ENCODE data around the gene PRDM1. TPM values are rescaled to one million over a fixed set of nuclear protein-coding genes. Genes with fewer than 3 reads are reported as not detected.

PRDM1 gene
- total RNA-seq, 2 donors from 2014 or later, result 1.8 to 1.9 TPM

DNA sequence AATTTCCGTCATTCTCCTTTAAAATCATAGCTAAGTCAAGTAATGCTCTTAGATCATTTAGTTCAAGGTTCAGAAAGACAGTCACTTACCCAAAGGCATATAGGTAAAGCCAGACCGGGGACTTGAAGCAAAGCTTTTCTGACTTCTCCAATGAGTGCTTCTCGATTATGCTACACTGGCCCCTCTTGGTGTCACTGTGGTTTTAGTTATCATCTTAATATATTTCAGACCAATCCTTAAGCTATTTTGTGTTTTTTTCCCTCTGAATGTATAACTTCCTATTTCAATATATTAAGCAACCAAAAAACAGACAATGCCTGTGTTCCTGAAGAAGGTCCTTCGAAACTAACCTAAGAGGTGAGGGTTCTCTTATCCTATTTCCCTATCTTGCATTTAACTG, 3.9 kb downstream of the PRDM1 start:
- DNase-seq (ENCODE audit: low spot score), result no peak
- H3K9me3 ChIP-seq, result no peaks in the 10 kb centered on the region
- H3K27ac ChIP-seq, result no peak overlapping the region
- no peak overlapping the region for H3K4me3 ChIP-seq
- no peaks in the 10 kb centered on the region for H3K36me3 ChIP-seq
- TF ChIP-seq, protein P1, sequence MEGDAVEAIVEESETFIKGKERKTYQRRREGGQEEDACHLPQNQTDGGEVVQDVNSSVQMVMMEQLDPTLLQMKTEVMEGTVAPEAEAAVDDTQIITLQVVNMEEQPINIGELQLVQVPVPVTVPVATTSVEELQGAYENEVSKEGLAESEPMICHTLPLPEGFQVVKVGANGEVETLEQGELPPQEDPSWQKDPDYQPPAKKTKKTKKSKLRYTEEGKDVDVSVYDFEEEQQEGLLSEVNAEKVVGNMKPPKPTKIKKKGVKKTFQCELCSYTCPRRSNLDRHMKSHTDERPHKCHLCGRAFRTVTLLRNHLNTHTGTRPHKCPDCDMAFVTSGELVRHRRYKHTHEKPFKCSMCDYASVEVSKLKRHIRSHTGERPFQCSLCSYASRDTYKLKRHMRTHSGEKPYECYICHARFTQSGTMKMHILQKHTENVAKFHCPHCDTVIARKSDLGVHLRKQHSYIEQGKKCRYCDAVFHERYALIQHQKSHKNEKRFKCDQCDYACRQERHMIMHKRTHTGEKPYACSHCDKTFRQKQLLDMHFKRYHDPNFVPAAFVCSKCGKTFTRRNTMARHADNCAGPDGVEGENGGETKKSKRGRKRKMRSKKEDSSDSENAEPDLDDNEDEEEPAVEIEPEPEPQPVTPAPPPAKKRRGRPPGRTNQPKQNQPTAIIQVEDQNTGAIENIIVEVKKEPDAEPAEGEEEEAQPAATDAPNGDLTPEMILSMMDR (IDR thresholded peaks at IDR 0.05), result no peak
- peaks cover 0 to 3% of the 10 kb centered on the region in 2 donors for H3K27me3 ChIP-seq
- H3K4me1 ChIP-seq, result peaks cover 0 to 26% of the 10 kb centered on the region in 2 donors

DNA sequence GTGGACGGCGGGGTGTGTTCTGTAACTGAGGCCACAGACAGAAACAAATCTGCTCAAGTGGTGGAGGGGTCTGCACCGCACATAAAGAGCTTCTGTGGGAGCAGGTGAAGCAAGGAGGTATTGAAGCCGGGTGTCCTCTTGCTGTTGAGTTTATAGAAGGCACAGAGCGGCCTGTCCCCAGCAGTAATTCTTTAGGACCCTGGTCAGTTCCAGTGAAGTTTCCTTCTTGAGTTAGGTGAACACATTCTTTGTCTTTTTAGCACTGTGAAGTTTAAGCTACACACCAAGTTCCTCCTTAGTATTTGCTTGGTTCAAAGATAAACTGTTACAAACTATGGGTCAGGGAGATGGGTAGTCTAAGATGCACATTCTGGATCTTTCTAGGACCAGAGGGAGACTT, 6.1 kb downstream of the PRDM1 start:
- H3K4me1 ChIP-seq, result peaks cover 0 to 5% of the 10 kb centered on the region in 2 donors

DNA sequence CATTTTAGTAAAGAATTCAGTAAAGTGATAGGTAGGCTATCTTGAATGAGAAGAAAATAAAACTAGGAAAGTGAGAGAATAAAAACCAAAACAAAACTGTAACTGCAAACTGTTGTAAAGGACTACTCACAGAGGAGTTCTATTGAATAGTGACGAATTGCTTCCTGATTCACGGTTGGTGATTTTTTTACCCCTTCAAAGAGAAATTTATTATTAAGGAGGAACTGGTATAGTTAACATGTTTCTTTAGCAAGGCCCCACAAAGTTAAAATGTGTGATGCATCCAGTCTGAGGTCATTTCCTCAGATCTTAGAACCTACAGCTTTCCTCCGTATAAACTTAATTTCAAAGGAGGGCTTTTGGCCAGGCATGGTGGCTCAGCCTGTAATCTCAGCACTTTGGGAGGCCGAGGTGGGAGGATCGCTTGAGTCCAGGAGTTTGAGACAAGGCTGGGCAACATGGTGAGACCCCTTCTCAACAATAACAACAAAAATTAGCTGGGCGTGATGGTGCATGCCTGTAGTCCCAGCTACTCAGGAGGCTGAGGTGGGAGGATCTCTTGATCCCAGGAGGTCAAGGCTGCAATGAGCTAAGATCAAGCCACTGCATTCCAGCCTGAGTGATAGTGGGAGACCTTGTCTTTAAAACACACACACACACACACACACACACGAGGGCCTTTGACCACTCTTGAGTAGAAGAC, 8.3 kb downstream of the PRDM1 start:
- no peaks in the 10 kb centered on the region for H3K4me1 ChIP-seq
- H3K9me3 ChIP-seq, result no peaks in the 10 kb centered on the region
- no peak overlapping the region for H3K4me3 ChIP-seq
- H3K36me3 ChIP-seq, result no peaks in the 10 kb centered on the region
- H3K27ac ChIP-seq, result no peak overlapping the region
- TF ChIP-seq, protein P1 (IDR thresholded peaks at IDR 0.05), result no peak
- peaks cover 0 to 3% of the 10 kb centered on the region in 2 donors for H3K27me3 ChIP-seq
- no peak for DNase-seq (ENCODE audit: low spot score)

More for the DNA sequence above, 6.1 kb downstream of the PRDM1 start:
- Histone ChIP-seq H3K27ac (no peak overlapping the region), H3K4me3 (no peak overlapping the region), H3K27me3 (no peaks in the 10 kb centered on the region), H3K9me3 (no peaks in the 10 kb centered on the region), H3K36me3 (no peaks in the 10 kb centered on the region)
- DNase-seq (ENCODE audit: low spot score), result no peak
- TF ChIP-seq, protein P1 (IDR thresholded peaks at IDR 0.05), result no peak

DNA sequence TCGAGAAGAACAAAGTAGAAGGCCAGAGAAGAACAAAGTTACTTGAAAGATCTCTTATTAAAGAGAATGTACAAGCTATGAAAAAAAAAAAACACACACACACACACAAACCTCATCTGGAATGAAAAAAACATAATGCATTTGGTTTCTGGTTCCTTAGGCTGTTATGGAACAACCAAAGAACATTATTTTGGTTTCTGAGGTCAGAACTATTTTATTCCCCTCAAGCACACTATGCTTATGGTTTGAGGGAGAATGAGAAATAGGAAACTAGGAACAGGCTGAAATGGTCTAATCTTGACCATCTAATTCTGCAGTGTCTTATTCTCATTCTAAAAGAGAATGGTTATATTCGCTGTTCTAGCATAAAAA, 8.8 kb downstream of the PRDM1 start:
- no peak overlapping the region for H3K4me3 ChIP-seq
- no peak overlapping the region for H3K27ac ChIP-seq
- DNase-seq (ENCODE audit: low spot score), result no peak
- TF ChIP-seq, protein P1 (IDR thresholded peaks at IDR 0.05), result no peak
- H3K36me3 ChIP-seq, result no peaks in the 10 kb centered on the region
- no peaks in the 10 kb centered on the region for H3K9me3 ChIP-seq
- H3K4me1 ChIP-seq, result no peaks in the 10 kb centered on the region
- peaks cover 0 to 5% of the 10 kb centered on the region in 2 donors for H3K27me3 ChIP-seq

DNA sequence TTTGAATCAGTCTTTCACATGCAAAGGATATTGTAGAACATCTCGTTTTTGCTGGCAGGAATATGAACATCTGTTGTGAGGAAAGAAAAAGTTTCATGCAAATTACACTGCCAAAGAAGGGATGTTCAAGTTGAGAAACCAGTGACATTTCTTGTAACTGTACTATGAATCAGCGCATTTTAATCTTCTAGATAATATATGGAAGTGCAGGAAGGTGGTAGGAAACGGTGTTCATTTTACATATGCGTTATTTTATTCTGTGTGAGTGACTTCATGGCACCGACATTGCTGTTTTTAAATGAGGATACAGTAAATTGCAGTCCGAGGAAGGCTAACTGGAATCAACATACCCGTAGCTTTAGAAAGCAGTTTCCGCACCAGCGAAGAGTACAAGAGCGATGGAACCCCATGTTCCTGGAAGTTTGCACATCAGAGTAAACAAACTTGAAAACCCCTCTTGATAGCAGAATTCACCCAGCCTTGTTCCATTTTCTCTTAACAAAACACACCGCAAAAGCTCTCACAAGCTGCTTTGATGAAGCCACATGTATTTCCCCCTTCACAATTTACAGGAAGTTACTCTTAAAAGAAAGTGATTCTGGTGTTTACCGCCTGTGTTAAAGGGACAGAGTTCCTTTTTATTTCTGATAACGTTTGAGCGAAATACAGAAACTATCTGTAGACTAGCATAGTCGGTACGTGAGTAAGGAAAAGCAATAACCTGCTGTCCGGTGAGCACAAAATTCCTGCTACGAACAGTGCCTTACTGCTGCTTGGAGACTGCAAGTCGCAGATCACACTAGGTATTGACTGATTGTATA, 11.5 kb downstream of the PRDM1 start:
- H3K27ac ChIP-seq, result peak overlapping the region; percentile 54 to 56
- peak overlapping the region; percentile 22 to 36 for H3K4me3 ChIP-seq
- H3K4me1 ChIP-seq, result no peaks in the 10 kb centered on the region
- H3K9me3 ChIP-seq, result no peaks in the 10 kb centered on the region
- TF ChIP-seq, protein P1 (IDR thresholded peaks at IDR 0.05), result no peak
- peaks cover 0 to 5% of the 10 kb centered on the region in 2 donors for H3K27me3 ChIP-seq
- H3K36me3 ChIP-seq, result no peaks in the 10 kb centered on the region
- no peak for DNase-seq (ENCODE audit: low spot score)

All from right atrium auricular region (tissue), 2 donors.